Psoas muscle (tissue), 8 donors: ENCODE measurements around the gene FAM227A. TPM values are rescaled to one million over a fixed set of nuclear protein-coding genes. Genes with fewer than 3 reads are reported as not detected.

Source experiments
- ATAC-seq, 4 donors: fragments of 200-7000 bp; cut with Tn5 transposase; one replicate each; pipeline ENCODE4 v1.9.1; 2020; ENCODE audit warnings: moderate library complexity in 3 of 4, mild to moderate bottlenecking in 2 of 4
- DNase-seq, 2 donors: peaks; one replicate each; pipeline ENCODE4 v3.0.0-alpha.2; 2020
- H3K27ac ChIP-seq: fragments of 200-600 bp; one replicate; pipeline ENCODE4 v1.8.0; 2022
- H3K27me3 ChIP-seq, 3 donors: fragments of 200-600 bp in 1 of 3; one replicate each; pipeline versions ENCODE4 v1.6.1 to v1.8.0; 2013 to 2022; ENCODE audit warnings: low read length in 2 of 3, mild to moderate bottlenecking in 2 of 3, moderate library complexity in 1 of 3; ENCODE audit not compliant: insufficient read depth in 3 of 3
- H3K36me3 ChIP-seq, 2 donors: fragments of 200-600 bp in 1 of 2; one replicate each; pipeline versions ENCODE4 v1.6.1 to v1.8.0; 2013 to 2022; ENCODE audit warnings: low read depth in 1 of 2, mild to moderate bottlenecking in 1 of 2, moderate library complexity in 1 of 2; ENCODE audit not compliant: insufficient read depth in 1 of 2
- H3K4me1 ChIP-seq: fragments of 200-600 bp; one replicate; pipeline ENCODE4 v1.8.0; 2022
- H3K4me3 ChIP-seq: fragments of 200-600 bp; one replicate; pipeline ENCODE4 v1.8.0; 2022; ENCODE audit warnings: mild to moderate bottlenecking
- H3K9me3 ChIP-seq: fragments of 200-600 bp; one replicate; pipeline ENCODE4 v1.8.0; 2022
- whole genome bisulfite sequencing, 3 donors: extraction: QIAGEN DNeasy Blood & Tissue Kit; methylation state at CpG; one replicate each; pipeline versions ENCODE4 v1.1.6 to v1.1.7; 2013; 5-methylcytosine and 5-hydroxymethylcytosine counted together
- intact Hi-C, 2 donors: fragments of 100-400 bp; cut with DNase I; formaldehyde crosslinking; loops; one replicate each; pipeline versions ENCODE4 v1.11.0 to v1.14.2; 2022
- polyA plus RNA-seq, 3 donors: library from polyadenylated mRNA; stranded (reverse); fragments of 200-250 nt; gene quantifications; one replicate each; pipeline ENCODE4 v1.2.3, GENCODE V29; 2013
- total RNA-seq, 4 donors: library from RNA; stranded (reverse); fragmentation: NEBNext Ultra II Directional in 2 of 4; extraction: Animal tissue kit (Norgen Biotek cat#: 25700) in 2 of 4; gene quantifications; one replicate each; pipeline versions ENCODE4 v1.2.1 to v1.2.4, GENCODE V29; 2021 to 2023
- TF ChIP-seq, protein P1 (sequence below): fragments of 200-600 bp; IDR thresholded peaks from one replicate; pipeline ENCODE4 v1.8.0; 2022; ENCODE audit warnings: antibody characterized with exemption
- donor health status: healthy with polysubstance abuse.
- donor health status: DM: no; HTN: no; CAD: no; lungs with moderate emphysema.
- donor health status: Bipolar disorder and iron deficiency.
- donor health status: healthy.
- donor health status: DM: yes; HTN: yes; CAD: no.
- donor health status: DM: no; HTN: no; CAD: no.
- donor health status: DM: no; HTN: no; CAD: no.
- donor health status: DM: yes; HTN: yes; CAD: no.

Gene FAM227A
- total and polyA plus RNA-seq, 7 donors = 0.03 to 0.34 (median 0.18) TPM

DNA sequence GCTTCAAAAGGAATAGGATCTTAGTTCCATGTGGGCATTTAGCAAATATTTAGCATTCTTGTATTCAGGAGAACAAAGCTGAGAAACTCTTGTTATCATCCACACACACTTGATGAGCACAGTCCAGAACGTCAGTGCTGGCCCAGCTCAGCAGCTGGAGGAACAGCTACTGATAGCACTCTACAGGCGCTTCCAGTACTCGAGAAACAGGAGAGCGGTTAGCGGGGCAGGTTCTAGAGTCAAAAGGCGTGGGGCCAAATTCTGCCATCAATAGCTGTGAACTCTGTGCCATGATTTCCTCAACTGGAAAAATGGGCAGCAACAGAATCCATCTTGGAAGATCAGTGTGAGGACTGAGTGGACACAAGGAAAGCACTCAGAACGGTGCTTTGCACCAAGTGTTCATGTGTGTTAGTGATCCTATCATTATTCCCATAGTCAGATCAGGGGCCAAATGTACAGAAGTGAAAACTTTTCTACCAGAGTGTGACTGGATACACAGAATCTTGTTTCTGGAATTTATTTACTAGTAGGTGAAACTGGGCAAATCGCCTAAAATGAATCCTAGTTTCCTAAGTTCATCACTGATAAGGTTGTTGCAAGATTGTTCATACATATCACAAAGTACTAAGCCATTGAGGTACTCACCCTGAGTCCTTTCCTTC is 41.4 kb upstream of the FAM227A start:
- Histone ChIP-seq H3K4me1 (peaks cover 44% of the 10 kb centered on the region), H3K27ac (peak overlapping the region; percentile 60), H3K9me3 (no peaks in the 10 kb centered on the region), H3K36me3 (peaks cover 4 to 32% of the 10 kb centered on the region in 2 donors), H3K27me3 (no peaks in the 10 kb centered on the region), H3K4me3 (peak overlapping the region; percentile 94)
- no peak for DNase-seq
- no peak for ATAC-seq
- 65 to 69% (median 65%) methylated on average over 8 of the region's 8 CpGs for WGBS, 3 donors
- TF ChIP-seq, protein P1, sequence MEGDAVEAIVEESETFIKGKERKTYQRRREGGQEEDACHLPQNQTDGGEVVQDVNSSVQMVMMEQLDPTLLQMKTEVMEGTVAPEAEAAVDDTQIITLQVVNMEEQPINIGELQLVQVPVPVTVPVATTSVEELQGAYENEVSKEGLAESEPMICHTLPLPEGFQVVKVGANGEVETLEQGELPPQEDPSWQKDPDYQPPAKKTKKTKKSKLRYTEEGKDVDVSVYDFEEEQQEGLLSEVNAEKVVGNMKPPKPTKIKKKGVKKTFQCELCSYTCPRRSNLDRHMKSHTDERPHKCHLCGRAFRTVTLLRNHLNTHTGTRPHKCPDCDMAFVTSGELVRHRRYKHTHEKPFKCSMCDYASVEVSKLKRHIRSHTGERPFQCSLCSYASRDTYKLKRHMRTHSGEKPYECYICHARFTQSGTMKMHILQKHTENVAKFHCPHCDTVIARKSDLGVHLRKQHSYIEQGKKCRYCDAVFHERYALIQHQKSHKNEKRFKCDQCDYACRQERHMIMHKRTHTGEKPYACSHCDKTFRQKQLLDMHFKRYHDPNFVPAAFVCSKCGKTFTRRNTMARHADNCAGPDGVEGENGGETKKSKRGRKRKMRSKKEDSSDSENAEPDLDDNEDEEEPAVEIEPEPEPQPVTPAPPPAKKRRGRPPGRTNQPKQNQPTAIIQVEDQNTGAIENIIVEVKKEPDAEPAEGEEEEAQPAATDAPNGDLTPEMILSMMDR = no peak
- intact Hi-C loops = no loop called here

DNA sequence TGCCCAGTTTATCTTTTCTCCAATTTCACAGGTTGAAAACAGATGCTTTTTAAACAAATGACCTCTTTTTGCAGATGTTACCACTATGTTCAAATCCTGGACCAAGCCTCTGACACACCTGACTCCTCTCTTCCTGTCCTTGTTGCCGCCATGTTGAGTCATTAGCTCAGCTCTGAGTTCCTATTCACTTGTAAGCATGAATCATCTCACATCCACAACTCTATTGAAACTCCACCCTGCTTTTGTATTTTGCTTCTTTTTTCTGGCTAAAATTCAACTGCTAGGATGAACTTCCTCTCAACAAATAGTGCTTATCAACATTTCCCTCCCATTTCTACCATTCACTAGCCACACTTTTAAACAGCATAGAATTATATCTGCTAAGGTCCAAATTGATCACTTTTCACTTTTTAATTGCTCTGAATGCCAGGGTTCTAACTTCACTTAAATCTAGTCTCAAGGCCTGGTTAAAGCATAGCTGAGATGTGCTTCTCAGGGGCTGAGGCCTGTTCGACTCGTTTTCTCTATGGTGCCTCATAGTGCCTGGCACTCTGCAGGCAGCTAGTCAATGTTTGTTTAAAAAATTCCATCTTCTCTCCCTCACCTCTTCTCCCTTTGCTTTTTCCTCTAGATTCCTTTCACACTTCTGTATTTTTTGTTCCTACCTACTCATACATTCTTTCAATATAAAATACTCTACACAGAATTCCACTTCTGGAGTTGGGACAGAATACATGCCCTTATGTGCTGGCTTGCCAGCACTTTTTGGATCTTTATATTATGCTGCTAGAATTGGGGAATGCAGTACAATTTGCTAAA is 40.6 kb upstream of the FAM227A start:
- Histone ChIP-seq H3K9me3 (no peaks in the 10 kb centered on the region), H3K36me3 (peaks cover 4 to 40% of the 10 kb centered on the region in 2 donors), H3K4me3 (peak overlapping the region; percentile 94), H3K27ac (peak overlapping the region; percentile 58), H3K27me3 (no peaks in the 10 kb centered on the region), H3K4me1 (peaks cover 44% of the 10 kb centered on the region)
- 52 to 62% (median 56%) methylated on average over 3 of the region's 3 CpGs for WGBS, 3 donors
- no peak for ATAC-seq
- TF ChIP-seq, protein P1 = no peak
- no peak for DNase-seq
- intact Hi-C loops = no loop called here

DNA sequence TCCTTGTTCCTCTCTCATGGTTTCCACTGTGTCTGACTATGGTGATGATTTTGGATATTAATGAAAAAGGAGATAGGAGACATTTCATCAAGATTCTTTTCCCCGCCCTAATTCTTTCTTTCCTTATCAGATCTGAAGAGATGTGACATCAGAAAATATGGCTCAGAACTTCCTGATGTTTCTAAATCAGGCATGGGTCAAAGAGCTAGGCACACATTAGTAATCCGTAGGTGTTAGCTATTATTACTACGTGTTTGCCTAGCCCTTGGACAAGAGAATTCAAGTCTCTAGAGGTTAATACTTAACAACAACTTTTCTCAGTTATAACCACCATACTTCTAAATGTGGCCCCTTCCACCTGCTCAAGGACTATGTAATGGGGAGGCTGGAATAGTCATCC is 38.7 kb upstream of the FAM227A start:
- DNase-seq = no peak
- Histone ChIP-seq H3K4me3 (no peak overlapping the region), H3K36me3 (peaks cover 4 to 58% of the 10 kb centered on the region in 2 donors), H3K4me1 (peaks cover 37% of the 10 kb centered on the region), H3K27ac (no peak overlapping the region), H3K9me3 (no peaks in the 10 kb centered on the region), H3K27me3 (no peaks in the 10 kb centered on the region)
- TF ChIP-seq, protein P1 = no peak
- ATAC-seq = no peak
- intact Hi-C loops = no loop called here
- WGBS, 3 donors = 74 to 89% (median 81%) methylated on average over 3 of the region's 3 CpGs

DNA sequence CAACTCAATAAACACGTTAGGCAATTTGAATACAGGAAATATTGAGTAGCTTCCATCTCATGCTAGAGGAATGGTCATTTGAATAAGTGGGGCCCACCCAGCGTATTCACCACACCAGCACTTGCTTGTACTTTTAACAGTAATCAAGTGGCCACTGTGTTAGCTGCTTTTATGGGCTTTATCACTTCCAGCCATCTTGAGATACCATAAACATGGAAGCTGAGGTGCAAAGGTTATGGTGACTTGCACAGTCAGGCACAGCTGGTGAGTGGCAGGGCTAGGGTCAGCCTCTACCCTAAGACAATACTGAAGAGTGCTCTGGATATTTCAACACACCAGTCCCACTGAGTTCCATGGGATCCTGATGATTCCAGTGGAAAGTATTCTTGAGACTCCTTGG is 37.9 kb upstream of the FAM227A start:
- ATAC-seq (no peak), DNase-seq (no peak)
- Histone ChIP-seq H3K36me3 (peaks cover 4 to 65% of the 10 kb centered on the region in 2 donors), H3K4me3 (no peak overlapping the region), H3K27me3 (no peaks in the 10 kb centered on the region), H3K4me1 (peaks cover 28% of the 10 kb centered on the region), H3K27ac (no peak overlapping the region), H3K9me3 (no peaks in the 10 kb centered on the region)
- TF ChIP-seq, protein P1 = no peak
- WGBS, 3 donors = 85 to 92% (median 85%) methylated on average over 2 of the region's 2 CpGs
- intact Hi-C loops = no loop called here
